Measurements from ENCODE around the gene ZNF485.

DNA sequence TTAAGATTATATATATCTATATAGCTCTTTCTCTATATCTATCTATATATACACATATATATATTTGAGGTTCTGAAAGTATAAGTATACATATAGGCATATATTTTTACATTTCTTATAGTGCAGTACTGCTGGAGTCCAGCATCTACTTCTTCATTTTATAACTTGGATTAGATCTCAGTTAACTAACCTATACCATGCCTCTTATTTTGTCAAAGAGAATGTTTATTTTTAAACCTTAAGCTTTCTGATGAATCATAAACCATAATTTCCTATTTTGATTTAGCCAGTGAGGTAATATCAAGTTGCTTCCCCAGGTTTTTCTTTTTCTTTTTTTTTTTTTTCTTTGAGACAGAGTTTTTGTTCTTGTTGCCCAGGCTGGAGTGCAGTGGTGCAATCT, 34.4 kb downstream of the ZNF485 start:
- TF ChIP-seq, protein P1, sequence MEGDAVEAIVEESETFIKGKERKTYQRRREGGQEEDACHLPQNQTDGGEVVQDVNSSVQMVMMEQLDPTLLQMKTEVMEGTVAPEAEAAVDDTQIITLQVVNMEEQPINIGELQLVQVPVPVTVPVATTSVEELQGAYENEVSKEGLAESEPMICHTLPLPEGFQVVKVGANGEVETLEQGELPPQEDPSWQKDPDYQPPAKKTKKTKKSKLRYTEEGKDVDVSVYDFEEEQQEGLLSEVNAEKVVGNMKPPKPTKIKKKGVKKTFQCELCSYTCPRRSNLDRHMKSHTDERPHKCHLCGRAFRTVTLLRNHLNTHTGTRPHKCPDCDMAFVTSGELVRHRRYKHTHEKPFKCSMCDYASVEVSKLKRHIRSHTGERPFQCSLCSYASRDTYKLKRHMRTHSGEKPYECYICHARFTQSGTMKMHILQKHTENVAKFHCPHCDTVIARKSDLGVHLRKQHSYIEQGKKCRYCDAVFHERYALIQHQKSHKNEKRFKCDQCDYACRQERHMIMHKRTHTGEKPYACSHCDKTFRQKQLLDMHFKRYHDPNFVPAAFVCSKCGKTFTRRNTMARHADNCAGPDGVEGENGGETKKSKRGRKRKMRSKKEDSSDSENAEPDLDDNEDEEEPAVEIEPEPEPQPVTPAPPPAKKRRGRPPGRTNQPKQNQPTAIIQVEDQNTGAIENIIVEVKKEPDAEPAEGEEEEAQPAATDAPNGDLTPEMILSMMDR (IDR thresholded peaks at IDR 0.05; ENCODE audit: low read depth, low read length, poor library complexity, severe bottlenecking), result no peak
- no peak for TF ChIP-seq EZH2phosphoT487 (IDR thresholded peaks at IDR 0.05; ENCODE audit: borderline replicate concordance, low read length)

All from DOHH2 (cell line).